ENCODE data around the gene AKAP13.

The AKAP13 gene

DNA sequence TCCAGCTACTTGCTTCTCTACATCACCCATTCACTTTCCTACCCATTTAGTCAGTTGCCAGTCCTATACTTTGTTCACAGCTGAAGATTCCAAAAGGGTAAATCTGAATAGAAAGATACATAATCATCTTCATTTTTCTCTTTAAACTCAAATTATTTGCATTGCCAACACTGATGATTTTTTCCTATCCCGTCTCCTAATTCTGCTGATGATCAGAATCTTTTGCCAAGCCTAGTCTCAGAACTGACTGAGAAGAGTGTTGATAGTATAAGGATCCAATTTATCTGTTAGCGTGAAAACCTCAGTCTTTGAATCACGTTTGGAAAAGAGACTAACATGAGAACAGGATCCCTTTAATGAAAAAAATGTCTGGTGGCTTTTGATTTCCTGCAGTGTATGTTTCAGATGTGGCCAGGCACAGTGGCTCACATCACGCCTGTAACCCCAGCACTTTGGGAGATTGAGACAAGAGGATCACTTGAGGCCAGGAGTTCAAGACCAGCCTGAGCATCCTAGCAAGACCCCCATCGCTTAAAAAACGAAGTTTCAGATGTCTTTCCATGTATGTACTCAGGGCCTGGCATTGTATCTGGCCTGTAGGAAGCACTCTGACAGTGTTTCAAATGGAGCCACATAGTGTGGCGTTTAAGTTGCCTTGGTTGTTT is 244.9 kb downstream of the AKAP13 start:
- Mint-ChIP-seq H3K27me3 (no peaks in the 10 kb centered on the region), H3K9me3 (no peaks in the 10 kb centered on the region), H3K4me1 (ENCODE audit: low read depth) (peaks cover 78% of the 10 kb centered on the region), H3K36me3 (ENCODE audit: low read depth) (peaks cover 42% of the 10 kb centered on the region), H3K4me3 (peak overlapping the region; percentile 15), H3K27ac (peak overlapping the region; percentile 90)
- peak; percentile 33 for DNase-seq

GRCh38 chr15:85625856-85626255 is 245.5 kb downstream of the AKAP13 start:
- peaks cover 80% of the 10 kb centered on the region for H3K4me1 Mint-ChIP-seq (ENCODE audit: low read depth)
- no peaks in the 10 kb centered on the region for H3K9me3 Mint-ChIP-seq
- no peaks in the 10 kb centered on the region for H3K27me3 Mint-ChIP-seq
- peak overlapping the region; percentile 15 for H3K4me3 Mint-ChIP-seq
- DNase-seq: no peak
- peak overlapping the region; percentile 90 for H3K27ac Mint-ChIP-seq
- H3K36me3 Mint-ChIP-seq (ENCODE audit: low read depth): peaks cover 46% of the 10 kb centered on the region

DNA sequence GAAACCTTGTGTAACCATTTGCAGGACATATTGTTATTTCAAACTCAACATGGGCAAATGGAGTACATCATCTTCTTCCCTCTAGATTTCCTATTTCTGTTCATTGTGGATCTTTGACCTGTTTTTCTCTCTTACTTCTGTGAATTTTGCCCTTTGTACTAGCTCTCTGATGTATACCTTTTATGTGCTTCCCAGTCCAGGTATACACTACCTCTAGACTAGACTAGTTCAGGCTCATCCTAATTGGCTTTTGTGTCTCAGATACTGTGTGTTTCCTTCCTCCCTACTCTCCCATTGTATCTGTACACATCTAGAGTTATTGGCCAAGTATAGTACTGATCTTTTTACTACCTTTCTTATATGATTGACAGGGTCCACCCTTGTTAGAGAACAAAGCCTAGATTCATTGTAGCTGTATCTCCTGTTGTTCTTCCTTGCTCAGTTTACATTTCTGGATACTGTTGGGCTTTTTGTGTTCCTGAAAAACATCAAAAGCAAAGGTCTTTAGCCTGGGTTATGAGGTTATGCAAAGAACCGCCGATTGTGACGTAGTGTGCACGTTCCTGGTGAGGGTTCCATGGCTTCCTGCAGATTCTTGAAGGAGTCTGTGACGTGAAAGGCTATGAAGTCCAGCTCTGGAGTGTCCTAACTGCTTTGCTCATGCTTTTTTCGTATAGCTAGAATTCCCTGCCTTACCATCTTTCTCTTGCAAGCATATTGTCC is 247.0 kb downstream of the AKAP13 start:
- Mint-ChIP-seq H3K27me3 (no peaks in the 10 kb centered on the region), H3K4me3 (no peak overlapping the region), H3K4me1 (ENCODE audit: low read depth) (peaks cover 74% of the 10 kb centered on the region), H3K27ac (peak overlapping the region; percentile 53), H3K9me3 (no peaks in the 10 kb centered on the region), H3K36me3 (ENCODE audit: low read depth) (peaks cover 44% of the 10 kb centered on the region)
- DNase-seq: no peak

- H3K9me3 Mint-ChIP-seq: no peaks in the 10 kb centered on the region
- H3K4me1 Mint-ChIP-seq (ENCODE audit: low read depth): peaks cover 53% of the 10 kb centered on the region
- H3K4me3 Mint-ChIP-seq: no peak overlapping the region
- H3K27me3 Mint-ChIP-seq: no peaks in the 10 kb centered on the region
- DNase-seq: no peak
- peaks cover 40% of the 10 kb centered on the region for H3K36me3 Mint-ChIP-seq (ENCODE audit: low read depth)
- no peak overlapping the region for H3K27ac Mint-ChIP-seq
Observed at GRCh38 chr15:85630311-85630710, 249.9 kb downstream of the AKAP13 start.

- H3K4me3 Mint-ChIP-seq: no peak overlapping the region
- H3K27ac Mint-ChIP-seq: no peak overlapping the region
- no peaks in the 10 kb centered on the region for H3K27me3 Mint-ChIP-seq
- no peaks in the 10 kb centered on the region for H3K9me3 Mint-ChIP-seq
- no peak for DNase-seq
- peaks cover 36% of the 10 kb centered on the region for H3K36me3 Mint-ChIP-seq (ENCODE audit: low read depth)
- peaks cover 50% of the 10 kb centered on the region for H3K4me1 Mint-ChIP-seq (ENCODE audit: low read depth)
Observed at GRCh38 chr15:85631018-85631417, 250.6 kb downstream of the AKAP13 start.

- peaks cover 34% of the 10 kb centered on the region for H3K36me3 Mint-ChIP-seq (ENCODE audit: low read depth)
Observed at GRCh38 chr15:85632014-85632413, 251.6 kb downstream of the AKAP13 start.

DNA sequence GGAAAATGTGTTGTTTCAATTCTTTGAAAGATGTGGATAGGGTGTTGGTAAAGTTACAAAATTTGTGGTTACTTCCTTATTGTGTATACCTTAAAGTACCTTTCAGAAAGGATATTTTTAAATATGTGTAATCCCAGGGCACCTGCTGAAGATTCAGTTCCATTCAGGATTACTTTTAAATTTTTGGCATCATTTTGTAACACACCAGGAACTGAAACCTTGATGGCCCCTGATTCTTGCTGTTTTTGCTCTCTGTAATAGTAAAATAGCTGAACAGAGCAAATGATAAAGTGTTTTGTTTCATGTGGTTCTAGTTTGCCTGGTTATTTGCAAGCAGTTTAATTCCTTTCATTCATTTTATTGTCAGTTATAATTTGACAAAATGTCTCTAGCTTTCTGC is 253.5 kb downstream of the AKAP13 start:
- no peak for DNase-seq
- Mint-ChIP-seq H3K4me3 (no peak overlapping the region), H3K4me1 (ENCODE audit: low read depth) (peaks cover 41% of the 10 kb centered on the region), H3K36me3 (ENCODE audit: low read depth) (peaks cover 24% of the 10 kb centered on the region), H3K27me3 (no peaks in the 10 kb centered on the region), H3K27ac (peak overlapping the region; percentile 47), H3K9me3 (no peaks in the 10 kb centered on the region)

More at GRCh38 chr15:85632014-85632413, 251.6 kb downstream of the AKAP13 start:
- no peak for DNase-seq
- no peaks in the 10 kb centered on the region for H3K9me3 Mint-ChIP-seq
- no peaks in the 10 kb centered on the region for H3K27me3 Mint-ChIP-seq
- H3K27ac Mint-ChIP-seq: no peak overlapping the region
- peaks cover 48% of the 10 kb centered on the region for H3K4me1 Mint-ChIP-seq (ENCODE audit: low read depth)
- H3K4me3 Mint-ChIP-seq: no peak overlapping the region

DNA sequence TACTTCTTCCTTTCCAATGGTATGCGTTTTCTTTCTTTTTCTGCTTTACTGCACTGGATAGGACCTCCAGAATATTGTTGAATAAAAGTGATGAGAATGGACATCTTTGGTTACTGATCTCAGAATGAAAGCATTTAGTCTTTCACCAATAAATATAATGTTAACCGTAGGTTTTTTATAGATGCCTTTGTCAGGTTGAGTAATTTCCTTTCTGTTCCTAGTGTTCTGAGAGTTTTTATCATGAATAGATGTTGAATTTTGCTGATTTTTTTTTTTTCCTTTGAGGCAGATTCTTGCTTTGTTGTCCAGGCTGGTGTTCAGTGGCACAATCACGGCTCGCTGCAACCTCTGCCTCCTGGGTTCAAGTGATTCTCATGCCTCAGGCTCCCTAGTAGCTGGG is 255.9 kb downstream of the AKAP13 start:
- no peaks in the 10 kb centered on the region for H3K9me3 Mint-ChIP-seq
- peak overlapping the region; percentile 69 for H3K27ac Mint-ChIP-seq
- no peak for DNase-seq
- H3K4me1 Mint-ChIP-seq (ENCODE audit: low read depth): peaks cover 52% of the 10 kb centered on the region
- peaks cover 35% of the 10 kb centered on the region for H3K36me3 Mint-ChIP-seq (ENCODE audit: low read depth)
- H3K27me3 Mint-ChIP-seq: no peaks in the 10 kb centered on the region
- H3K4me3 Mint-ChIP-seq: no peak overlapping the region

- Mint-ChIP-seq H3K27me3 (no peaks in the 10 kb centered on the region), H3K4me1 (ENCODE audit: low read depth) (peaks cover 65% of the 10 kb centered on the region), H3K36me3 (ENCODE audit: low read depth) (peaks cover 60% of the 10 kb centered on the region), H3K9me3 (no peaks in the 10 kb centered on the region), H3K4me3 (peak overlapping the region; percentile 21), H3K27ac (peak overlapping the region; percentile 74)
- DNase-seq: no peak
Observed at GRCh38 chr15:85639752-85640381, 259.5 kb downstream of the AKAP13 start.

DNA sequence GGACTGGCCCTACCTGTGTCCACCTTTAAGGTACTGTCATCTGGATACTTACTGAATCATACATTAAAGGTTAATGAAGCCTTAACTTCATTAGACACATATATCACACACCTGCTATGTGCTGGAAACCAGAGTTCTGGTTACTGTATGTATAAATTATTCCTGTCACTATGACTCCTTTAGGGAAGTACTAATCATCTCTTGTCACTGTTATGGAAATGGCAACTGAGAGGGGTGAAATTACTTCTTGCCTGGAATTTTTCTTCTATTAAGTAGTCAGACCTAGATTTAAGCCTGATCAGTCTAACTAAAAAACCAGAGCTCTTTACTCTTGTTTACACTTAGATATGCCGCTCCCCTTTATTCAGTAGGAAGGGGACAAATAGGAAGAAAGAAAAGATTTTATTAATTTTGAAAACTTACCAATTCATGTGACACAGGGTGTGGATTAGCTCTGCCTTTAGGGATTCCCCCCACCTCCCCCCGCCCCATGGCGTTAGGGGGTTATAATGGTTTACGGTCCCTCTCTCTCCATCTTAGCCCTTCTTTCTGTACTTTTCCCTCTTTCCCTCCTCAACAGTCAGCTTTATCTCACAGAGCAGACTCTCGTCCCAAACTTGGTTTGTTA is 261.8 kb downstream of the AKAP13 start:
- Mint-ChIP-seq H3K36me3 (ENCODE audit: low read depth) (peaks cover 73% of the 10 kb centered on the region), H3K4me1 (ENCODE audit: low read depth) (peaks cover 74% of the 10 kb centered on the region), H3K4me3 (no peak overlapping the region), H3K9me3 (peaks cover 3% of the 10 kb centered on the region), H3K27me3 (no peaks in the 10 kb centered on the region), H3K27ac (peak overlapping the region; percentile 29)
- no peak for DNase-seq

- Mint-ChIP-seq H3K4me1 (ENCODE audit: low read depth) (peaks cover 73% of the 10 kb centered on the region), H3K9me3 (peaks cover 3% of the 10 kb centered on the region), H3K36me3 (ENCODE audit: low read depth) (peaks cover 75% of the 10 kb centered on the region), H3K27me3 (no peaks in the 10 kb centered on the region), H3K27ac (no peak overlapping the region), H3K4me3 (no peak overlapping the region)
- no peak for DNase-seq
Observed at GRCh38 chr15:85642693-85643066, 262.3 kb downstream of the AKAP13 start.

GRCh38 chr15:85646538-85647091 is 266.2 kb downstream of the AKAP13 start:
- H3K27ac Mint-ChIP-seq: peak overlapping the region; percentile 92
- H3K4me3 Mint-ChIP-seq: peak overlapping the region; percentile 2
- no peaks in the 10 kb centered on the region for H3K27me3 Mint-ChIP-seq
- H3K4me1 Mint-ChIP-seq (ENCODE audit: low read depth): peaks cover 73% of the 10 kb centered on the region
- H3K36me3 Mint-ChIP-seq (ENCODE audit: low read depth): peaks cover 69% of the 10 kb centered on the region
- peaks cover 3% of the 10 kb centered on the region for H3K9me3 Mint-ChIP-seq
- DNase-seq: no peak

GRCh38 chr15:85649372-85649771 is 269.0 kb downstream of the AKAP13 start:
- H3K27me3 Mint-ChIP-seq: no peaks in the 10 kb centered on the region
- no peak for DNase-seq
- peaks cover 3% of the 10 kb centered on the region for H3K9me3 Mint-ChIP-seq
- peaks cover 67% of the 10 kb centered on the region for H3K36me3 Mint-ChIP-seq (ENCODE audit: low read depth)
- H3K4me3 Mint-ChIP-seq: peak overlapping the region; percentile 45
- peak overlapping the region; percentile 96 for H3K27ac Mint-ChIP-seq
- peaks cover 63% of the 10 kb centered on the region for H3K4me1 Mint-ChIP-seq (ENCODE audit: low read depth)

DNA sequence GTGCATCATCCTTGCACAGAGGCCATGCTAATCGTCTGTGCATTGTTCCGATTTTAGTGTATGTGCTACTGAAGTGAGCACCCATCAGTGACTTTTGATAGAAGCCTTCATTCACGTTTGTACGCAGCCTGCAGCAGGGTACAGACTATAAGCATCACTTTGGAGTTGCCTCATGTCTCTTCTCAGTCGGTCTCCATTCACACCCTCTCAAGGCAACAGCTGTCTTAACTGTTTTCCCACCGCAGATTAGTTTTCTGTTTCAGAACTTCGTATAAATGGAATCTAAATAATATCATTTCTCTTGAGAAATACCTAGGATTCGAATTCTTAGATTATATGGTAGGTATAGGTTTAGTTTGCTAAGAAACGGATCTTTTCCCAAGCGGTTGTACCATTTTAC is 271.1 kb downstream of the AKAP13 start:
- Mint-ChIP-seq H3K4me3 (no peak overlapping the region), H3K27ac (no peak overlapping the region), H3K27me3 (no peaks in the 10 kb centered on the region), H3K36me3 (ENCODE audit: low read depth) (peaks cover 72% of the 10 kb centered on the region), H3K9me3 (peaks cover 3% of the 10 kb centered on the region), H3K4me1 (ENCODE audit: low read depth) (peaks cover 46% of the 10 kb centered on the region)
- no peak for DNase-seq
